ENCODE results near the gene PRKCA.

DNA sequence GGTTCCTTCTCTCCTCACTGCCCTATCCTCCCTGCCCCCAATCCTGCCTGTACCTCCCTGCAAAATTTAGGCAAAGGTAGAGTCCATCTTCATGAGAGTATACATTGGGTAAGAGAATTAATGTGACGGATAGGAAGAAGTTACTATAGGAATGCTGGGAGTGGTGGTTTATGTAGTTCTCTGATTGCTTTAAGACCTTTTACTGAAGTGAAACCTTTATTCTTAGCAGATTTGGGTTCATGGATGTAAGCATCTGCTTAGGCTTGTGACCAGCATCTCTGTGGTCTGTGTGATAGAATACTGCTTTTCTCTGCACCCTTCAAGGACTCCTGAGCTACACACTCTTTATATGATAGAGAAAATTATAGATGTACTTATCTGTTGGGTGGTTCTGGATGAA is 127.3 kb downstream of the PRKCA start:
- TF ChIP-seq CTCF (IDR thresholded peaks at IDR 0.05) (no peak), POLR2A (IDR thresholded peaks at IDR 0.05) (no peak)
